Mucosa of rectum (tissue), 2 donors: ENCODE results near the gene FICD.

Experiments used
- H3K27ac ChIP-seq, 2 donors: one replicate each; pipeline ENCODE4 v1.7.0; 2013; ENCODE audit warnings: inconsistent platforms in 2 of 2, low read depth in 2 of 2, low read length in 2 of 2
- H3K27me3 ChIP-seq, 2 donors: one replicate each; pipeline ENCODE4 v1.7.0; 2013; ENCODE audit warnings: low read length in 2 of 2; ENCODE audit not compliant: control insufficient read depth in 2 of 2, insufficient read depth in 2 of 2
- H3K36me3 ChIP-seq, 2 donors: one replicate each; pipeline ENCODE4 v1.7.0; 2013; ENCODE audit warnings: low read length in 2 of 2; ENCODE audit not compliant: control insufficient read depth in 2 of 2, insufficient read depth in 2 of 2
- H3K4me1 ChIP-seq, 2 donors: one replicate each; pipeline ENCODE4 v1.7.0; 2013; ENCODE audit warnings: low read length in 2 of 2, mild to moderate bottlenecking in 1 of 2; ENCODE audit not compliant: control insufficient read depth in 2 of 2, insufficient read depth in 2 of 2
- H3K4me3 ChIP-seq, 2 donors: one replicate each; pipeline ENCODE4 v1.7.0; 2013; ENCODE audit warnings: low read length in 2 of 2
- H3K9ac ChIP-seq, 2 donors: one replicate each; pipeline ENCODE4 v1.7.0; 2013; ENCODE audit warnings: low read length in 2 of 2, low read depth in 1 of 2, mild to moderate bottlenecking in 1 of 2
- H3K9me3 ChIP-seq, 2 donors: one replicate each; pipeline ENCODE4 v1.7.0; 2013; ENCODE audit warnings: low read length in 2 of 2; ENCODE audit not compliant: control insufficient read depth in 2 of 2
- donor health status: healthy.
- donor health status: Normal muscosa, but diverticular disease.

The FICD gene

DNA sequence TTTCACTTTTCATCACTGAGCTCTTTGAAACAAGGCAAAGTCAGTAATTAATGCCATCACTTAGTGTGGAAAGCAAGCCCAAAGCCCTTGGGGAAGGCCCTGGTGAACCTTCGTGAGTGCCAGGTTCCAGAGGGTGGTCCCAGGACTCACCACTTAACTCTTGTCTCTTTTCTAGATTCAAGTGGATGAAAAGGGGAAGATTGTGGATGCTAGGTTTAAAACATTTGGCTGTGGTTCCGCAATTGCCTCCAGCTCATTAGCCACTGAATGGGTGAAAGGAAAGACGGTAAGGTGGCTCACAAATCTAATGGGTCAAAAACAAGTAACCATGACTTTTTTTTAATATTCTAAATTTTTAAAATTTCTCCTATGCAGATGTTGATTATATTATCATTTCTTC is 50.1 kb downstream of the FICD start:
- H3K27ac ChIP-seq: no peak overlapping the region
- H3K4me3 ChIP-seq: no peak overlapping the region
- H3K27me3 ChIP-seq: no peaks in the 10 kb centered on the region
- H3K36me3 ChIP-seq: peaks cover 45 to 51% of the 10 kb centered on the region in 2 donors
- no peak overlapping the region for H3K9ac ChIP-seq
- peaks cover 16 to 32% of the 10 kb centered on the region in 2 donors for H3K4me1 ChIP-seq
- H3K9me3 ChIP-seq: no peaks in the 10 kb centered on the region

DNA sequence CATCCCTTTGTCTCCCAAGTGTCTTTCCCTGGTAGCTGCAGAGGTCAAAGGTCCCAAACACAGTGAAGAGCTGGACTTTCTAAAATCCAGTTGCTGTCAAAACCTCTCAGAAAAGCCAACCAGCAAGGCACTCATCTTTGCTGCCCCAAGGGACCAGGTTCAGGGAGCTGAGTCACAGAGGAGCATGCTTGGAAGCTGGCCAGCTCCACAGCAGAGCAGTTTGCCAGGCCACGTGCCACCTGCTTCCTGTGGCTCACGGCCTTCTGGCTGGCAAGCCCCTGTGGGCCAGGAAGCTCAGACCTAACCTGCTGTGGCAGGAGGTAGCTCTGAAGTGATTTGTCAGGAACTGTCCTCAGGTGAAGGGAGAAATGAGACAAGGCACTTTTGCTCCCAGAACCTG is 50.9 kb downstream of the FICD start:
- Histone ChIP-seq H3K27me3 (no peaks in the 10 kb centered on the region), H3K36me3 (peaks cover 45 to 51% of the 10 kb centered on the region in 2 donors), H3K9ac (no peak overlapping the region), H3K27ac (peak overlapping the region; percentile 46 to 67), H3K4me3 (no peak overlapping the region), H3K9me3 (no peaks in the 10 kb centered on the region), H3K4me1 (peaks cover 15 to 28% of the 10 kb centered on the region in 2 donors)

DNA sequence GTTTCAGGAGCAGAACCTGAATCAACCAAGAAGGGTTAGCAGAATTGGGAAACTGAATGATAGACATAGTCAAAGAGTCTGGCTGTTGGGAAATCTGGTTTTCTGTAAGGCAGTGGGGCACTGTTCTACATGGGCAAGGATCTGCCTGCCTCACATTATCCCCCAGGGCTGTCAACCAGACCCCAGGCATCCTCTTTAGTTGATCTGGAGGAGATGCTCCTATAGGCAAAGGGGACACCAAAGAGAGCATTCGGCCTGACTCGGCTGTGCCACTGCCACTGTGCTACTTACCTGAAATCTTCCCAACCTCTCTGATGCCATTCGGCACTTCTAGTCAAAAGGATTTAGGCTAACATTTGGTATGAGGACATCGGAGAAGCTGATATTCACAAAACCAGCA is 51.4 kb downstream of the FICD start:
- H3K36me3 ChIP-seq: peaks cover 45 to 51% of the 10 kb centered on the region in 2 donors
- H3K9me3 ChIP-seq: no peaks in the 10 kb centered on the region
- no peaks in the 10 kb centered on the region for H3K27me3 ChIP-seq
- H3K9ac ChIP-seq: no peak overlapping the region
- peaks cover 15 to 33% of the 10 kb centered on the region in 2 donors for H3K4me1 ChIP-seq
- H3K27ac ChIP-seq: peak overlapping the region; percentile 46 to 67
- no peak overlapping the region for H3K4me3 ChIP-seq

DNA sequence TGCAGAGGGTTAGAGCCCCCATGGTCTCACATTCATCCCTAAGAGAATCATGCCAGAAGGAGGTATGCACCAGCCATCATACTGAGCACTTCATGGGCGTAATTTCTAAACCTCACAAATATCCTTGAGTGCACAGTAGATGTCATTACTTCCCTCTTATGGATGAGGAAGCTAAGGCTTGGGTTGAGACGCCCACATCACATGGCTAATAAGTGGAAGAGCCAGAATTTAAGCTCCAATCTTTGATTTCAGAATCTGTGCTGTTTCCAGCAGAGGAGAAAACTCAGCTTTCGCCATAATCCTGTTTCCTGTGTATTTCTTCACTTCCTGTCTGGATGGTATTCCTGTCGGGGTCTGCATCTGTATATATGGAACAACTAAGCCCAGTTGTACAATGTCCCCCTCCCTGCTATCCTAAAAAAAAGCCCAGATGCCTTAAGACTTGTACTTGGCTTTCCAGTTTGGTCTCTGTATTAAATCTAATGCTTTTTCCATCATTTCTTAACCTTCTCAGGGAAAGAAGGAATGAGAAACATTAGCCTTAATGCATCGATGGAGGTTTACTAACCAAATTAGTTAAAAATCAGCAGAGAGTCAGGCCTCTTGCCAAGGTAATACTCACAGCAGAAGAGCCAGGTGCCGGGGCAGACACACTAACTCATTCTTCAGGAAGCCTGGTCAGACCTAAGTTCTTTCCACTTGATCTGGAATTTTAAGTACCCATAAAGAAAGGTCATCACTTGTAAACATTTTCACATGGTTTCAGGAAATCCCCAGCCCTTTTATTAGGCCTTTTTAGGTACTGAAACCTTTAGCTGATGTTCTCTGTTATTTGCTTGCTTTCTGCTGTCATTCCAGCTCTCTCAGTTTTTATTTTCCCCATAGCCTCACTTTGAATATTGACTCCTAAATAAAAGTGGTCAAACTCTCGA is 52.6 kb downstream of the FICD start:
- H3K27me3 ChIP-seq: no peaks in the 10 kb centered on the region
- H3K4me1 ChIP-seq: peaks cover 19 to 38% of the 10 kb centered on the region in 2 donors
- H3K36me3 ChIP-seq: peaks cover 45 to 51% of the 10 kb centered on the region in 2 donors
- no peaks in the 10 kb centered on the region for H3K9me3 ChIP-seq
- H3K4me3 ChIP-seq: no peak overlapping the region
- H3K9ac ChIP-seq: no peak overlapping the region
- H3K27ac ChIP-seq: peak overlapping the region; percentile 74 to 76

DNA sequence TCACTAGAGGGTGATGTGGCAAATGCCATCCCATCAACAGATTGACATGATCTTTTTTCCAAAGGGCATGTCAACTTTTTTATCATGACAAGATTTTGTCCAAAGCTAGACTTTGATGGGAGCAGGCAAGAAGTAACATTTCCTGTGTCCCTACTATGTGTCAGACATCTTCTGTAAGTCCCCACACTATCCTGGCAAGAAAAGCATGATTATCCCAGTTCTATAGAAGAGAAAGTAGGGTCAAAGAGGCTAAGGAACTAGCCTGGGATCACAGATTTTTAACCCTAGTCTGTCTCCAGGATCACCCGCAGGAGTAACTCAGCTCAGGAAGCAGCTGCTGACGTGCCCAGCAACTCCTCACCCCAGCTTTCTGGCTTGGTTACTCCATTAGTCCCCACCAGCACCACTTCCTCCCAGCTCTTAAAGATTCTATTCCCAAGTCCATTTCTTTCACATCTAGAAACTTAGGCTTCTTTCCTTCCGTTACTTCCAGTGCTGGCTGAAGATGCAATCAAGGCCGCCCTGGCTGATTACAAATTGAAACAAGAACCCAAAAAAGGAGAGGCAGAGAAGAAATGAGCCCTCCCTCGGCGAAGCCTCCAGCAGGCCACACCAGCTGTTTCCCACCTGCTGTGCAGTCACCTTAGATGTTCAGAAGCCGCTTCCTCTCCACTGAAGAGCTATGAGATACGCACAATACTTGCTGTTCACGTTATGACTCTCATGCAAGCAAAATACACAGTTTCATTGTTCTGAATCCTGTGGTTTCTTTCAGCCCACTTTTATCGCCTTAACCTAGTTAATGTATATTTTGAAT is 53.5 kb downstream of the FICD start:
- H3K9ac ChIP-seq: peak overlapping the region in 1 of 2 donors; percentile 43
- H3K4me3 ChIP-seq: no peak overlapping the region
- peaks cover 45 to 51% of the 10 kb centered on the region in 2 donors for H3K36me3 ChIP-seq
- H3K27me3 ChIP-seq: no peaks in the 10 kb centered on the region
- peaks cover 18 to 38% of the 10 kb centered on the region in 2 donors for H3K4me1 ChIP-seq
- H3K27ac ChIP-seq: peak overlapping the region; percentile 74 to 76
- H3K9me3 ChIP-seq: no peaks in the 10 kb centered on the region
